DND-41 (cell line): ENCODE data around the gene CENPP.

ENCODE experiments used
- EZH2 ChIP-seq: IDR thresholded peaks from 3 replicates; pipeline ENCODE4 v1.6.1; 2012; ENCODE audit warnings: borderline replicate concordance, low read depth, mild to moderate bottlenecking, moderate library complexity, low read length, inconsistent platforms; ENCODE audit not compliant: severe bottlenecking
- TF ChIP-seq, protein P1 (sequence below): IDR thresholded peaks from 2 replicates; pipeline ENCODE4 v1.5.1; 2012; ENCODE audit warnings: borderline replicate concordance, low read length, moderate library complexity, mild to moderate bottlenecking; ENCODE audit not compliant: poor library complexity, severe bottlenecking; ENCODE audit errors: extremely low read depth

DNA sequence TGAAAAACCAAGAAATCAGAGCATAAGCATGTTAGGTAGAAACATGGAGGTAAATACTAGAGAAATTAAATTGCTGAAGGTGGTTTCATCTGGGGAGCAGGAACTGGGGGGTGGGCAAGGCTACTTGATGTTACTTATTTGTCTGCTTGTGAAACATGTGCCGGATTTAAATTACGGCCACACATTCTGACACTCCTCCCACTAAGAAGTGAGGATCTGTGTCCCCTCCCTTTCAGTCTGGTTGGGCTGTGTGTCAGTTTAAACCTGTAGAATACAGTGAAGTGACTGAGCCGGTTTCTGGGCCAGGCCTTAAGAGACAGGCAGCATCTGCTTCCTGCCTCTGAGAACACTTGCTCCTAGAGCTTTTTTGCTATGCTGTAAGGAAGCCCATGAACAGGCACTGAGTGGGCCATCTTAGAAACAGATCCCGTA is 29.9 kb upstream of the CENPP start:
- TF ChIP-seq, protein P1, sequence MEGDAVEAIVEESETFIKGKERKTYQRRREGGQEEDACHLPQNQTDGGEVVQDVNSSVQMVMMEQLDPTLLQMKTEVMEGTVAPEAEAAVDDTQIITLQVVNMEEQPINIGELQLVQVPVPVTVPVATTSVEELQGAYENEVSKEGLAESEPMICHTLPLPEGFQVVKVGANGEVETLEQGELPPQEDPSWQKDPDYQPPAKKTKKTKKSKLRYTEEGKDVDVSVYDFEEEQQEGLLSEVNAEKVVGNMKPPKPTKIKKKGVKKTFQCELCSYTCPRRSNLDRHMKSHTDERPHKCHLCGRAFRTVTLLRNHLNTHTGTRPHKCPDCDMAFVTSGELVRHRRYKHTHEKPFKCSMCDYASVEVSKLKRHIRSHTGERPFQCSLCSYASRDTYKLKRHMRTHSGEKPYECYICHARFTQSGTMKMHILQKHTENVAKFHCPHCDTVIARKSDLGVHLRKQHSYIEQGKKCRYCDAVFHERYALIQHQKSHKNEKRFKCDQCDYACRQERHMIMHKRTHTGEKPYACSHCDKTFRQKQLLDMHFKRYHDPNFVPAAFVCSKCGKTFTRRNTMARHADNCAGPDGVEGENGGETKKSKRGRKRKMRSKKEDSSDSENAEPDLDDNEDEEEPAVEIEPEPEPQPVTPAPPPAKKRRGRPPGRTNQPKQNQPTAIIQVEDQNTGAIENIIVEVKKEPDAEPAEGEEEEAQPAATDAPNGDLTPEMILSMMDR: no peak
- TF ChIP-seq EZH2: no peak
